Right atrium auricular region (tissue), 2 donors: Measurements from ENCODE around the gene LYZL4. TPM values are rescaled to one million over a fixed set of nuclear protein-coding genes. Genes with fewer than 3 reads are reported as not detected.

Experiments
- DNase-seq: peaks from one replicate; pipeline ENCODE4 v3.0.0-alpha.2; 2019; ENCODE audit warnings: low spot score
- H3K27ac ChIP-seq, 2 donors: fragments of 200-600 bp; sonication (generic); 1 replicate in 1 of 2; 2 replicates in 1 of 2; pipeline ENCODE4 v1.5.1; 2016 to 2019
- H3K27me3 ChIP-seq, 2 donors: fragments of 200-600 bp; sonication (generic); one replicate each; pipeline versions ENCODE4 v1.5.1 to v1.6.0; 2017 to 2019
- H3K36me3 ChIP-seq: fragments of 200-600 bp; sonication (generic); one replicate; pipeline ENCODE4 v1.5.1; 2016
- H3K4me1 ChIP-seq, 2 donors: fragments of 200-600 bp; sonication (generic); one replicate each; pipeline versions ENCODE4 v1.5.1 to v1.6.0; 2017 to 2019
- H3K4me3 ChIP-seq, 2 donors: fragments of 200-600 bp; sonication (generic); 1 replicate in 1 of 2; 2 replicates in 1 of 2; pipeline ENCODE4 v1.5.1; 2017 to 2019; ENCODE audit warnings: mild to moderate bottlenecking in 1 of 2, moderate library complexity in 1 of 2
- H3K9me3 ChIP-seq, 2 donors: fragments of 200-600 bp; sonication (generic); one replicate each; pipeline ENCODE4 v1.5.1; 2019
- CTCF ChIP-seq, 2 donors: fragments of 200-600 bp; sonication (generic); IDR thresholded peaks; one replicate each; pipeline ENCODE4 v1.5.1; 2019; ENCODE audit warnings: antibody characterized with exemption in 2 of 2
- total RNA-seq, 2 donors: library from RNA; depleted of rRNA; stranded (reverse); fragments of >200 nt; gene quantifications; one replicate each; pipeline ENCODE4 v1.1.0, GENCODE V29; 2016

The LYZL4 gene
- total RNA-seq, 2 donors from 2014 or later, result not detected

- TF ChIP-seq CTCF (IDR thresholded peaks at IDR 0.05), result no peak
- Histone ChIP-seq H3K9me3 (no peaks in the 10 kb centered on the region), H3K27ac (no peak overlapping the region), H3K36me3 (no peaks in the 10 kb centered on the region), H3K4me1 (no peaks in the 10 kb centered on the region), H3K4me3 (no peak overlapping the region), H3K27me3 (no peaks in the 10 kb centered on the region)
- no peak for DNase-seq
Observed at GRCh38 chr3:42442640-42443039, 32.2 kb upstream of the LYZL4 start.

GRCh38 chr3:42441791-42442190, 31.4 kb upstream of the LYZL4 start:
- Histone ChIP-seq H3K36me3 (no peaks in the 10 kb centered on the region), H3K27ac (no peak overlapping the region), H3K4me1 (no peaks in the 10 kb centered on the region), H3K27me3 (no peaks in the 10 kb centered on the region), H3K4me3 (no peak overlapping the region), H3K9me3 (no peaks in the 10 kb centered on the region)
- no peak for TF ChIP-seq CTCF (IDR thresholded peaks at IDR 0.05)
- DNase-seq, result no peak

GRCh38 chr3:42440924-42441323, 30.5 kb upstream of the LYZL4 start:
- no peak for DNase-seq
- no peaks in the 10 kb centered on the region for H3K27me3 ChIP-seq
- TF ChIP-seq CTCF (IDR thresholded peaks at IDR 0.05), result no peak

GRCh38 chr3:42439261-42440115, 29.1 kb upstream of the LYZL4 start:
- H3K27ac ChIP-seq, result no peak overlapping the region

More at GRCh38 chr3:42440924-42441323, 30.5 kb upstream of the LYZL4 start:
- H3K4me1 ChIP-seq, result no peaks in the 10 kb centered on the region
- no peaks in the 10 kb centered on the region for H3K9me3 ChIP-seq
- H3K4me3 ChIP-seq, result no peak overlapping the region
- no peak overlapping the region for H3K27ac ChIP-seq
- no peaks in the 10 kb centered on the region for H3K36me3 ChIP-seq

GRCh38 chr3:42438758-42439157, 28.3 kb upstream of the LYZL4 start:
- DNase-seq, result no peak
- Histone ChIP-seq H3K36me3 (no peaks in the 10 kb centered on the region), H3K4me3 (no peak overlapping the region), H3K9me3 (no peaks in the 10 kb centered on the region), H3K27ac (no peak overlapping the region), H3K27me3 (no peaks in the 10 kb centered on the region), H3K4me1 (no peaks in the 10 kb centered on the region)
- no peak for TF ChIP-seq CTCF (IDR thresholded peaks at IDR 0.05)

More at GRCh38 chr3:42439261-42440115, 29.1 kb upstream of the LYZL4 start:
- no peaks in the 10 kb centered on the region for H3K27me3 ChIP-seq
- no peaks in the 10 kb centered on the region for H3K4me1 ChIP-seq
- no peaks in the 10 kb centered on the region for H3K36me3 ChIP-seq
- no peak for DNase-seq
- no peak overlapping the region for H3K4me3 ChIP-seq
- no peak for TF ChIP-seq CTCF (IDR thresholded peaks at IDR 0.05)
- no peaks in the 10 kb centered on the region for H3K9me3 ChIP-seq
